Gastroesophageal sphincter (tissue), 4 donors: ENCODE results near the gene MFSD6L. TPM values are rescaled to one million over a fixed set of nuclear protein-coding genes. Genes with fewer than 3 reads are reported as not detected.
"Not testable (repeated sequence)": the region's sequence is repeated elsewhere in the genome, so short reads cannot be mapped to it uniquely, and the experiment has no call there.

Experiments
- ATAC-seq: fragments of 150-250 bp; one replicate; pipeline ENCODE4 v1.9.1; 2016; ENCODE audit warnings: mild to moderate bottlenecking, moderate library complexity
- H3K27ac ChIP-seq, 4 donors: fragments of 200-600 bp; sonication (generic) in 3 of 4; 1 replicate in 3 of 4; 2 replicates in 1 of 4; pipeline ENCODE4 v1.5.1; 2016 to 2019
- H3K27me3 ChIP-seq: fragments of 200-600 bp; sonication (generic); one replicate; pipeline ENCODE4 v1.5.1; 2019
- H3K36me3 ChIP-seq, 2 donors: fragments of 200-600 bp; sonication (generic); one replicate each; pipeline ENCODE4 v1.5.1; 2019; ENCODE audit warnings: control low read depth in 1 of 2
- H3K4me1 ChIP-seq, 3 donors: fragments of 200-600 bp; sonication (generic); 1 replicate in 2 of 3; 2 replicates in 1 of 3; pipeline ENCODE4 v1.5.1; 2016 to 2019; ENCODE audit warnings: control low read depth in 2 of 3
- H3K4me3 ChIP-seq, 2 donors: fragments of 200-600 bp; sonication (generic); one replicate each; pipeline ENCODE4 v1.5.1; 2019; ENCODE audit warnings: mild to moderate bottlenecking in 1 of 2, moderate library complexity in 1 of 2
- H3K9me3 ChIP-seq, 3 donors: fragments of 200-600 bp; sonication (generic); one replicate each; pipeline ENCODE4 v1.5.1; 2017 to 2019; ENCODE audit warnings: control low read depth in 2 of 3
- CTCF ChIP-seq, 4 experiments: fragments of 200-600 bp in 2 of 4; fragments of 450-650 bp in 2 of 4; sonication (generic) in 1 of 4; IDR thresholded peaks; one replicate each; pipeline ENCODE4 v1.5.1; 2017 to 2019; ENCODE audit warnings: antibody characterized with exemption in 4 of 4, mild to moderate bottlenecking in 2 of 4, moderate library complexity in 2 of 4
- EP300 ChIP-seq: sonication (generic); formaldehyde crosslinking; IDR thresholded peaks from one replicate; pipeline ENCODE4 v1.6.1; 2017; ENCODE audit warnings: antibody characterized with exemption, mild to moderate bottlenecking
- POLR2A ChIP-seq, 2 donors: fragments of 450-650 bp; IDR thresholded peaks; one replicate each; pipeline ENCODE4 v1.6.1; 2017; ENCODE audit warnings: antibody characterized with exemption in 2 of 2, mild to moderate bottlenecking in 2 of 2, moderate library complexity in 1 of 2
- POLR2AphosphoS5 ChIP-seq: sonication (generic); formaldehyde crosslinking; IDR thresholded peaks from one replicate; pipeline ENCODE4 v1.6.1; 2017; ENCODE audit warnings: antibody characterized with exemption
- WGBS, 2 donors: methylation state at CpG; one replicate each; pipeline ENCODE4 v1.1.5; 2018; ENCODE audit warnings: low coverage in 1 of 2; 5-methylcytosine and 5-hydroxymethylcytosine counted together
- total RNA-seq, 4 donors: library from RNA; depleted of rRNA; stranded (reverse); fragments of >200 nt; gene quantifications; one replicate each; pipeline ENCODE4 v1.1.0, GENCODE V29; 2016

The MFSD6L gene
- total RNA-seq, 4 donors from 2014 or later, result 0.12 TPM; not detected in 3

GRCh38 chr17:8806926-8807550 is 7.9 kb upstream of the MFSD6L start:
- Histone ChIP-seq H3K4me1 (no peaks in the 10 kb centered on the region), H3K36me3 (no peaks in the 10 kb centered on the region), H3K27ac (no peak overlapping the region), H3K9me3 (peaks cover 0 to 46% (median 0%) of the 10 kb centered on the region in 3 donors), H3K27me3 (peaks cover 21% of the 10 kb centered on the region), H3K4me3 (no peak overlapping the region)
- 43 to 75% methylated on average over 3 to 4 of the region's 4 CpGs for WGBS, 2 donors
- TF ChIP-seq POLR2A (IDR thresholded peaks at IDR 0.05) (no peak), CTCF (IDR thresholded peaks at IDR 0.05) (no peak), POLR2AphosphoS5 (no peak), EP300 (no peak)
- ATAC-seq, result no peak

- Histone ChIP-seq H3K4me3 (no peak overlapping the region), H3K27ac (no peak overlapping the region), H3K4me1 (no peaks in the 10 kb centered on the region), H3K27me3 (peaks cover 17% of the 10 kb centered on the region), H3K36me3 (no peaks in the 10 kb centered on the region), H3K9me3 (peaks cover 0 to 40% (median 0%) of the 10 kb centered on the region in 3 donors)
- no peak for TF ChIP-seq EP300
- no CpG with 5 or more reads among the region's 3 CpGs for WGBS, 2 donors
- ATAC-seq, result no peak
Observed at GRCh38 chr17:8806253-8806925, 7.2 kb upstream of the MFSD6L start.

- H3K36me3 ChIP-seq, H3K4me3 ChIP-seq, ATAC-seq, H3K27ac ChIP-seq, H3K4me1 ChIP-seq: not testable (repeated sequence)
- peaks cover 0 to 30% (median 0%) of the 10 kb centered on the region in 3 donors for H3K9me3 ChIP-seq
- H3K27me3 ChIP-seq, result peaks cover 17% of the 10 kb centered on the region
- WGBS, 2 donors, result 92% methylated on average over 4 of the region's 10 CpGs; no CpG with 5 or more reads in 1 of the 2 donors
Observed at GRCh38 chr17:8805396-8805795, 6.2 kb upstream of the MFSD6L start.

GRCh38 chr17:8803531-8804420 is 4.6 kb upstream of the MFSD6L start:
- Histone ChIP-seq H3K9me3 (peaks cover 0 to 14% (median 0%) of the 10 kb centered on the region in 3 donors), H3K27ac (no peak overlapping the region), H3K4me3 (no peak overlapping the region), H3K4me1 (peaks cover 0 to 6% (median 0%) of the 10 kb centered on the region in 3 donors), H3K27me3 (peaks cover 29% of the 10 kb centered on the region), H3K36me3 (no peaks in the 10 kb centered on the region)
- TF ChIP-seq POLR2AphosphoS5, result no peak
- no peak for TF ChIP-seq EP300
- TF ChIP-seq POLR2A (IDR thresholded peaks at IDR 0.05), result no peak
- no peak for TF ChIP-seq CTCF (IDR thresholded peaks at IDR 0.05)
- ATAC-seq, result no peak
- 75 to 82% methylated on average over 7 to 9 of the region's 19 CpGs for WGBS, 2 donors

GRCh38 chr17:8801135-8801840 is 2.1 kb upstream of the MFSD6L start:
- 83 to 95% methylated on average over 2 of the region's 6 CpGs for WGBS, 2 donors
- no peaks in the 10 kb centered on the region for H3K36me3 ChIP-seq

More at GRCh38 chr17:8801135-8801840, 2.1 kb upstream of the MFSD6L start:
- H3K4me1 ChIP-seq, result peaks cover 0 to 6% (median 0%) of the 10 kb centered on the region in 3 donors
- no peak overlapping the region for H3K27ac ChIP-seq
- TF ChIP-seq CTCF (IDR thresholded peaks at IDR 0.05) (no peak), POLR2A (IDR thresholded peaks at IDR 0.05) (no peak), POLR2AphosphoS5 (no peak), EP300 (no peak)
- no peaks in the 10 kb centered on the region for H3K9me3 ChIP-seq
- no peak overlapping the region for H3K4me3 ChIP-seq
- H3K27me3 ChIP-seq, result peaks cover 49% of the 10 kb centered on the region
- no peak for ATAC-seq
